Aorta (tissue), 5 donors: Measurements from ENCODE around the gene MKLN1. TPM values are rescaled to one million over a fixed set of nuclear protein-coding genes. Genes with fewer than 3 reads are reported as not detected.
"Not testable (repeated sequence)": the region's sequence is repeated elsewhere in the genome, so short reads cannot be mapped to it uniquely, and the experiment has no call there.

ENCODE experiments used
- ATAC-seq: fragments of 200-7000 bp; cut with Tn5 transposase; one replicate; pipeline ENCODE4 v1.9.1; 2022; ENCODE audit warnings: moderate library complexity; ENCODE audit not compliant: low FRiP score
- DNase-seq, 2 donors: peaks; one replicate each; pipeline ENCODE4 v3.0.0-alpha.2; 2020
- H3K27ac ChIP-seq, 2 donors: one replicate each; pipeline ENCODE4 v1.5.1; 2013; ENCODE audit warnings: low read length in 2 of 2, mild to moderate bottlenecking in 2 of 2, moderate library complexity in 2 of 2, control low read depth in 1 of 2, inconsistent platforms in 1 of 2, low read depth in 1 of 2
- H3K27me3 ChIP-seq, 2 donors: one replicate each; pipeline ENCODE4 v1.6.1; 2013; ENCODE audit warnings: control low read depth in 1 of 2, low read length in 1 of 2, mild to moderate bottlenecking in 1 of 2, moderate library complexity in 1 of 2; ENCODE audit not compliant: insufficient read depth in 2 of 2, control insufficient read depth in 1 of 2
- H3K36me3 ChIP-seq, 2 donors: one replicate each; pipeline ENCODE4 v1.6.1; 2013; ENCODE audit warnings: control low read depth in 1 of 2, low read length in 1 of 2, mild to moderate bottlenecking in 1 of 2; ENCODE audit not compliant: insufficient read depth in 2 of 2, control insufficient read depth in 1 of 2
- H3K4me1 ChIP-seq, 2 donors: one replicate each; pipeline ENCODE4 v1.6.1; 2013; ENCODE audit warnings: low read length in 2 of 2, control low read depth in 1 of 2, mild to moderate bottlenecking in 1 of 2, moderate library complexity in 1 of 2; ENCODE audit not compliant: insufficient read depth in 2 of 2, control insufficient read depth in 1 of 2
- H3K4me3 ChIP-seq, 2 donors: one replicate each; pipeline ENCODE4 v1.5.1; 2013; ENCODE audit warnings: low read length in 2 of 2, control low read depth in 1 of 2, mild to moderate bottlenecking in 1 of 2
- H3K9me3 ChIP-seq: one replicate; pipeline ENCODE4 v1.6.1; 2013; ENCODE audit warnings: mild to moderate bottlenecking, low read length; ENCODE audit not compliant: control insufficient read depth
- WGBS, 2 donors: extraction: QIAGEN DNeasy Blood & Tissue Kit; methylation state at CpG; one replicate each; pipeline ENCODE4 v1.1.7; 2013; 5-methylcytosine and 5-hydroxymethylcytosine counted together
- intact Hi-C, 2 donors: fragments of 100-400 bp; cut with DNase I; formaldehyde crosslinking; loops; one replicate each; pipeline versions ENCODE4 v1.14.2 to v1.15.0; 2022
- polyA plus RNA-seq, 2 donors: library from polyadenylated mRNA; stranded (reverse); fragments of 200-250 nt; gene quantifications; one replicate each; pipeline ENCODE4 v1.2.3, GENCODE V29; 2013
- total RNA-seq, 2 donors: library from RNA; stranded (reverse); fragmentation: NEBNext Ultra II Directional; extraction: Animal tissue kit (Norgen Biotek cat#: 25700); gene quantifications; one replicate each; pipeline ENCODE4 v1.2.1, GENCODE V29; 2021
- donor health status: healthy with polysubstance abuse.
- donor health status: Bipolar disorder and iron deficiency.
- donor health status: DM: no; HTN: no; CAD: no.
- donor health status: DM: no; HTN: no; CAD: no.
- donor health status: DM: yes; HTN: yes; CAD: no.

MKLN1 gene
- total and polyA plus RNA-seq, 4 donors, result 11.5 to 91.6 (median 45.2) TPM

- no peaks in the 10 kb centered on the region for H3K4me1 ChIP-seq
- intact Hi-C loops, result no loop called here
- H3K27me3 ChIP-seq, result no peaks in the 10 kb centered on the region
- no peak overlapping the region for H3K4me3 ChIP-seq
- no peak overlapping the region for H3K27ac ChIP-seq
- peaks cover 0 to 8% of the 10 kb centered on the region in 2 donors for H3K36me3 ChIP-seq
- 94 to 98% methylated on average over 3 of the region's 3 CpGs for WGBS, 2 donors
- H3K9me3 ChIP-seq, result no peaks in the 10 kb centered on the region
- DNase-seq (no peak), ATAC-seq (no peak)
Observed at GRCh38 chr7:131462059-131462458, 134.4 kb downstream of the MKLN1 start.

DNA sequence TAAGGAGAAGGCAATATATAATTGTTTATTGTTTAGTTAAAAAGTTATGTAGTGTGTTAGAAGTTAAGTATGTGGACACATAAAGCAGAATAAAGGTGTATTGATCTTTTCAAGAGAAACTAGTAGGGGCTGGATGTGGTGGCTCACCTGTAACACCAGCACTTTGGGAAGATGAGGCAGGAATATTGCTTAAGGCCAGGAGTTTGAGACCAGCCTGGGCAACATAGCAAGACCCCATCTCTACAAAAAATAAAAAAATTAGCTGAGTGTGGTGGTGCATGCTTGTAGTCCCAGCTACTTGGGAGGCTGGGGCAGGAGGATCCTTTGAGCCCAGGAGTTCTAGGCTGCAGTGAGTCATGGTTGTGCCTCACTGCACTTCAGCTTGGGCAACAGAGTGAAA lies 135.0 kb downstream of the MKLN1 start:
- H3K4me1 ChIP-seq, H3K9me3 ChIP-seq, ATAC-seq, intact Hi-C loops, H3K4me3 ChIP-seq, H3K36me3 ChIP-seq, H3K27me3 ChIP-seq, H3K27ac ChIP-seq, DNase-seq: not testable (repeated sequence)

GRCh38 chr7:131466735-131467365 lies 139.2 kb downstream of the MKLN1 start:
- no peak overlapping the region for H3K27ac ChIP-seq
- H3K36me3 ChIP-seq, result peaks cover 0 to 8% of the 10 kb centered on the region in 2 donors
- intact Hi-C loops, result no loop called here
- H3K4me1 ChIP-seq, result peaks cover 0 to 2% of the 10 kb centered on the region in 2 donors
- ATAC-seq (no peak), DNase-seq (peak in 1 of 2 donors; percentile 62)
- no peaks in the 10 kb centered on the region for H3K27me3 ChIP-seq
- 88 to 89% methylated on average over 12 of the region's 12 CpGs for WGBS, 2 donors
- no peaks in the 10 kb centered on the region for H3K9me3 ChIP-seq
- H3K4me3 ChIP-seq, result no peak overlapping the region

DNA sequence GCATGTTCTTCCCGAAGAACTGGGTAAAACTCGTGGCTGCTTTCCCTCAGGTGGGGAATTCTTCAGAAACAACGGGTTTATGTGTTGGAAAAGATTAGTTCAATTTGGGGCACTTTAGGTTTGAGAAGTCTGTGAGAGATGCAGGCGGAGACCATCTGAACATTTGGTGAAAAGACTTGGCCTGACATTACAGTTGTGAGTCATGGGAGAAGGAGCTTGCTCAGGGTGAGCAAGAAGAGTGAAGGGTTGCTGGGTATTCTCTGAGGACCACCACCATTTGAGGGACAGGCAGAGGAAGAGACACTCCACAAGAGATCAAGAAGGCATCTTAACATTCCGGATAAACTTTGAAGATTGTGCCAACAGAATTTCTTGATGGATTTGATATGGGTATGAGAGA lies 140.1 kb downstream of the MKLN1 start:
- peaks cover 0 to 2% of the 10 kb centered on the region in 2 donors for H3K4me1 ChIP-seq
- H3K4me3 ChIP-seq, result no peak overlapping the region
- H3K27ac ChIP-seq, result peak overlapping the region in 1 of 2 donors; percentile 1
- no peaks in the 10 kb centered on the region for H3K9me3 ChIP-seq
- intact Hi-C loops, result no loop called here
- no peaks in the 10 kb centered on the region for H3K27me3 ChIP-seq
- WGBS, 2 donors, result 92 to 93% methylated on average over 5 of the region's 5 CpGs
- peaks cover 0 to 8% of the 10 kb centered on the region in 2 donors for H3K36me3 ChIP-seq
- no peak for DNase-seq
- ATAC-seq, result no peak

DNA sequence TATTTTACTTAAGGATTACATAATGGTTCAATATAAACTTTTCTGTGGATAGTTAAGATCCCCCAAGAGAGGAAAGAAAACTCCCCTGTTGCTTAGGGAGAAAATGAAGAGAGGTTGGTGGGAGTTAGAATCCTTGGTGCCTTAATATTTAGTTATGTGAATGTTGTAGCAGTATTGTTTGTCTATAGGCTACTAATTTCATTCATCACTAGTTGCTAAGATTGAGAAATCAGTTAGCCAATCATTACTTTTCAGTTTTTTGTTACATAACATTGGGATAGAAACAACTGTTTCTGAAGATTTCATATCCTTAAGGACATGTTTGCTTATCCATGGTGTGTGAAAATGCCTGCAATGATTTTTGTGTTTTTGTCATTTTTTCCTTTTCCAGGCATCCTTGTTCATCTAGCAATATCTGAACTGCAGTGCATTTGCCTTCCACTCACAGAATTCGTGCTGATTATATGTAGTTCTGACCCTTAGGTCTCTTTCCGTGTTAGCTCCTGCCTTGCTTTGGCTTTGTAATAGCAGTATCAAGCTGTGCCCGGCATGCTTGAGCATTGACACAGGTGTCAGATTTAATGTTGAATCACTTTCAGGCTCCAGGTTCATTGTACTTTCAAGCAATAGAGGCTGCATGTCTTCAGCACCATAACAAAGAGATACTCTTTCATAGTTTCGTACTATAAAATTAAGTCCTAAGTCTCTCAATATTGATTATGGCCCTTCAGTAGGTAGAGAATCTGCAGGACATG lies 143.8 kb downstream of the MKLN1 start:
- no peak for ATAC-seq

GRCh38 chr7:131476740-131477139 lies 149.1 kb downstream of the MKLN1 start:
- intact Hi-C loops, result no loop called here
- no peak for ATAC-seq
- Histone ChIP-seq H3K27me3 (no peaks in the 10 kb centered on the region), H3K27ac (no peak overlapping the region), H3K36me3 (no peaks in the 10 kb centered on the region), H3K4me3 (no peak overlapping the region), H3K9me3 (no peaks in the 10 kb centered on the region), H3K4me1 (no peaks in the 10 kb centered on the region)
- 81 to 82% methylated on average over 2 of the region's 2 CpGs for WGBS, 2 donors
- DNase-seq, result no peak

More for the DNA sequence above, 143.8 kb downstream of the MKLN1 start:
- Histone ChIP-seq H3K4me1 (peaks cover 0 to 2% of the 10 kb centered on the region in 2 donors), H3K27me3 (no peaks in the 10 kb centered on the region), H3K36me3 (peaks cover 0 to 5% of the 10 kb centered on the region in 2 donors), H3K4me3 (no peak overlapping the region), H3K9me3 (no peaks in the 10 kb centered on the region), H3K27ac (peak overlapping the region in 1 of 2 donors; percentile 54)
- 68 to 86% methylated on average over 4 of the region's 4 CpGs for WGBS, 2 donors
- DNase-seq, result no peak
- intact Hi-C loops, result no loop called here

DNA sequence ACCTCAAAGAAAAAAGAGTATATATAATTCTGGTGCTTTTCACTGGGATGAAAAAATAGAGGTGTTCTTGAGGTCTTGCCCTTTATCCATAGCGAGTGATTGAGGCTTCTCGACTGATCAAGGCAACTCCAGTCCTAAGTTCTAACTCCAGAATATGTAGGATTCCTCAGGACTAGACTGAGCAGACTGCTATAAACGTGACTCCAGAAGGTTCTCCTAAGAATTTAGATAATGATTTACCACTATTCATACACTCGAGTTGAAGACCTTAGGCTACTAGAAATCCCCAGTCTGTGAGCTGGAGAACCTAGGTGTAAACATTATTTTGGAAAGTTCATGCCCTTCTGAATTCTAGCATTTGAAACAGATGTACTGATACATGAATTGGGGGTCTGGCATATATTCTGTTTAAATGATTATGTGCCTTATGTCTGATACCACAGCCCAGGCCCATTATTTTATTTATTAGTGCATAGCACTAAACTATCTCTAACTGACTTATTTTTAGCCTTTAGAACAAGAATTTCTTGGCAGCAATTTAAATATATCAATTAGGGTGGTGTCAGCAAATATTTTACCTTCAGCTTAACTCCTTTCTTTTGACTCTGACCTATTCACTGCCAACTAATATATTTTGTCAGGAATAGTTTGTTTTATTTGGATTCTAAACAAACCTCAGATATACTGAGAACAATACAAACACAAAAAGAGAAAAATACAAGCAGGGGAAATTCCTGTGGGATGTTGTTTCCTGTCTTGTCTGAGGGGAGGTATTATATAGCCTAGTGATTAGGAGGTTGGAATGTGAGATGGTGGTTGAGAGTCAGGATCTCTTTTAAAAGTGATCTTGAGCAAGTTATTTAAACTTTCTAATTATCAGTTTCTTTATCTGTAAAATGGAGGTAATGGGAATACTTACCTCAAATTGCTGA lies 153.0 kb downstream of the MKLN1 start:
- H3K4me3 ChIP-seq, result no peak overlapping the region
- WGBS, 2 donors, result 59 to 61% methylated on average over 4 of the region's 4 CpGs
- H3K36me3 ChIP-seq, result no peaks in the 10 kb centered on the region
- no peak for DNase-seq
- H3K27ac ChIP-seq, result no peak overlapping the region
- no peaks in the 10 kb centered on the region for H3K9me3 ChIP-seq
- H3K27me3 ChIP-seq, result no peaks in the 10 kb centered on the region
- intact Hi-C loops, result no loop called here
- ATAC-seq, result peak; percentile 15
- peaks cover 0 to 4% of the 10 kb centered on the region in 2 donors for H3K4me1 ChIP-seq

DNA sequence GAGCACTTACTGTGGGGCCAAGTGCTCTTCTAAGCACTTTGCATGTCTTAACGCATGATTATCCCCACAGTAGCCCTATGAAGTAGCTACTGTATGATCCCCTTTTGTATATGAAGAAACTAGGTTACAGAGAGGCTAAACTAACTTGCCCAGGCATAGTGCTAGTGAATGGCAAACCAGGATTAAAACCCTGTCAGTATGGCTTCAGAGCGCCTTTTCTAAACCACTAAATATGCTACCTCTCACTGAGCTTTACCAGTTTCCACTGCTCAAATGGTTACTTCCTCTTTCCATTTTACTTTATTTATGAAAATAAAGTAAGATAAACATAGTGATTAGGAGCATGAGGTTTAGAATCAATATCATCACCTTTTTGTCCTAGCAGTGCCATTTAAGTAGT lies 155.1 kb downstream of the MKLN1 start:
- intact Hi-C loops, result no loop called here
- Histone ChIP-seq H3K27ac (no peak overlapping the region), H3K9me3 (no peaks in the 10 kb centered on the region), H3K4me1 (peaks cover 3 to 4% of the 10 kb centered on the region in 2 donors), H3K27me3 (no peaks in the 10 kb centered on the region), H3K4me3 (no peak overlapping the region), H3K36me3 (peaks cover 0 to 3% of the 10 kb centered on the region in 2 donors)
- no peak for DNase-seq
- 97 to 99% methylated on average over 2 of the region's 2 CpGs for WGBS, 2 donors
- no peak for ATAC-seq
